ENCODE measurements around the gene ESD. TPM values are rescaled to one million over a fixed set of nuclear protein-coding genes. Genes with fewer than 3 reads are reported as not detected.

The ESD gene
- total and polyA plus RNA-seq, 2 experiments from 2014 or later, result 97.9 to 191 TPM

- Histone ChIP-seq H3K9me3 (ENCODE audit: low read depth) (no peaks in the 10 kb centered on the region), H3K4me2 (ENCODE audit: unreplicated experiment) (no peak overlapping the region), H3K79me2 (ENCODE audit: insufficient read depth) (no peaks in the 10 kb centered on the region), H3K4me1 (ENCODE audit: insufficient read depth) (peaks cover 17% of the 10 kb centered on the region), H3F3A (ENCODE audit: insufficient read depth) (peaks cover 18% of the 10 kb centered on the region; the same call in 1 of the 2 replicates), H2AFZ (no peak overlapping the region), H4K20me1 (ENCODE audit: insufficient read depth) (no peaks in the 10 kb centered on the region), H3K27ac (no peak overlapping the region), H3K36me3 (ENCODE audit: low read depth) (no peaks in the 10 kb centered on the region), H3K9ac (no peak overlapping the region), H3K9me2 (ENCODE audit: insufficient read depth) (no peaks in the 10 kb centered on the region; the same call in 1 of the 2 replicates), H3K4me3 (no peak overlapping the region), H3K27me3 (replicated peaks; ENCODE audit: insufficient read depth) (no peaks in the 10 kb centered on the region)
- in situ Hi-C loops (cut with MboI), result no loop called here
- TF ChIP-seq EZH2phosphoT487 (IDR thresholded peaks at IDR 0.05; ENCODE audit: insufficient read depth, low read depth), result no peak
- no peak for TF ChIP-seq EZH2 (IDR thresholded peaks at IDR 0.05; ENCODE audit: insufficient read depth, poor library complexity, severe bottlenecking)
- DNase-seq, result no peak
- whole genome bisulfite sequencing, 2 experiments (ENCODE audit: low coverage in 1 of 2, low lambda C conversion rate in 2 of 2, missing lambda C conversion rate in 2 of 2), result 81 to 88% methylated on average over 5 of the region's 5 CpGs
Measured at GRCh38 chr13:46761866-46762265, 35.1 kb downstream of the ESD start.

GRCh38 chr13:46761174-46761573 lies 35.8 kb downstream of the ESD start:
- H3K4me1 ChIP-seq (ENCODE audit: insufficient read depth), result peaks cover 19% of the 10 kb centered on the region
- no peak overlapping the region for H3K4me3 ChIP-seq
- H3K36me3 ChIP-seq (ENCODE audit: low read depth), result no peaks in the 10 kb centered on the region
- no peaks in the 10 kb centered on the region for H4K20me1 ChIP-seq (ENCODE audit: insufficient read depth)
- in situ Hi-C loops (cut with MboI), result no loop called here
- no peaks in the 10 kb centered on the region for H3K79me2 ChIP-seq (ENCODE audit: insufficient read depth)
- H3K27me3 ChIP-seq (replicated peaks; ENCODE audit: insufficient read depth), result no peaks in the 10 kb centered on the region
- no peaks in the 10 kb centered on the region for H3K9me3 ChIP-seq (ENCODE audit: low read depth)
- no peaks in the 10 kb centered on the region; the same call in 1 of the 2 replicates for H3K9me2 ChIP-seq (ENCODE audit: insufficient read depth)
- no peak overlapping the region for H3K9ac ChIP-seq
- no peak overlapping the region for H3K4me2 ChIP-seq (ENCODE audit: unreplicated experiment)
- peaks cover 17% of the 10 kb centered on the region; the same call in 1 of the 2 replicates for H3F3A ChIP-seq (ENCODE audit: insufficient read depth)
- no peak overlapping the region for H2AFZ ChIP-seq
- DNase-seq, result no peak
- no peak overlapping the region for H3K27ac ChIP-seq
- TF ChIP-seq EZH2 (IDR thresholded peaks at IDR 0.05; ENCODE audit: insufficient read depth, poor library complexity, severe bottlenecking) (no peak), EZH2phosphoT487 (IDR thresholded peaks at IDR 0.05; ENCODE audit: insufficient read depth, low read depth) (no peak)
- WGBS, 2 experiments (ENCODE audit: low coverage in 1 of 2, low lambda C conversion rate in 2 of 2, missing lambda C conversion rate in 2 of 2), result 89 to 90% methylated on average over 4 of the region's 4 CpGs

GRCh38 chr13:46759846-46760245 lies 37.1 kb downstream of the ESD start:
- Histone ChIP-seq H3K4me1 (ENCODE audit: insufficient read depth) (peaks cover 18% of the 10 kb centered on the region), H3K9me2 (ENCODE audit: insufficient read depth) (no peaks in the 10 kb centered on the region; the same call in 1 of the 2 replicates), H3K9me3 (ENCODE audit: low read depth) (no peaks in the 10 kb centered on the region), H3K27ac (no peak overlapping the region), H4K20me1 (ENCODE audit: insufficient read depth) (no peaks in the 10 kb centered on the region), H3K9ac (no peak overlapping the region), H3K27me3 (replicated peaks; ENCODE audit: insufficient read depth) (no peaks in the 10 kb centered on the region), H3F3A (ENCODE audit: insufficient read depth) (peaks cover 6% of the 10 kb centered on the region; the same call in 1 of the 2 replicates), H2AFZ (peak overlapping the region; percentile 80), H3K79me2 (ENCODE audit: insufficient read depth) (no peaks in the 10 kb centered on the region), H3K4me2 (ENCODE audit: unreplicated experiment) (no peak overlapping the region), H3K36me3 (ENCODE audit: low read depth) (no peaks in the 10 kb centered on the region), H3K4me3 (no peak overlapping the region)
- no peak for TF ChIP-seq EZH2 (IDR thresholded peaks at IDR 0.05; ENCODE audit: insufficient read depth, poor library complexity, severe bottlenecking)
- TF ChIP-seq EZH2phosphoT487 (IDR thresholded peaks at IDR 0.05; ENCODE audit: insufficient read depth, low read depth), result no peak
- DNase-seq, result peak; percentile 58
- in situ Hi-C loops (cut with MboI), result no loop called here
- WGBS, 2 experiments (ENCODE audit: low coverage in 1 of 2, low lambda C conversion rate in 2 of 2, missing lambda C conversion rate in 2 of 2), result 0 to 8% methylated on average over 2 of the region's 2 CpGs

- no peak for DNase-seq
- in situ Hi-C loops (cut with MboI), result no loop called here
- 77 to 91% methylated on average over 3 of the region's 3 CpGs for WGBS, 2 experiments (ENCODE audit: low coverage in 1 of 2, low lambda C conversion rate in 2 of 2, missing lambda C conversion rate in 2 of 2)
Measured at GRCh38 chr13:46757640-46758039, 39.3 kb downstream of the ESD start.

More at GRCh38 chr13:46757640-46758039, 39.3 kb downstream of the ESD start:
- Histone ChIP-seq H2AFZ (no peak overlapping the region), H3K4me1 (ENCODE audit: insufficient read depth) (peaks cover 11% of the 10 kb centered on the region), H3K79me2 (ENCODE audit: insufficient read depth) (no peaks in the 10 kb centered on the region), H4K20me1 (ENCODE audit: insufficient read depth) (no peaks in the 10 kb centered on the region), H3K4me2 (ENCODE audit: unreplicated experiment) (no peak overlapping the region), H3K9me2 (ENCODE audit: insufficient read depth) (no peaks in the 10 kb centered on the region; the same call in 1 of the 2 replicates), H3K27ac (no peak overlapping the region), H3K4me3 (no peak overlapping the region), H3K9me3 (ENCODE audit: low read depth) (no peaks in the 10 kb centered on the region), H3K36me3 (ENCODE audit: low read depth) (no peaks in the 10 kb centered on the region), H3K27me3 (replicated peaks; ENCODE audit: insufficient read depth) (no peaks in the 10 kb centered on the region), H3F3A (ENCODE audit: insufficient read depth) (no peaks in the 10 kb centered on the region; the same call in 1 of the 2 replicates), H3K9ac (no peak overlapping the region)
- TF ChIP-seq EZH2phosphoT487 (IDR thresholded peaks at IDR 0.05; ENCODE audit: insufficient read depth, low read depth), result no peak
- no peak for TF ChIP-seq EZH2 (IDR thresholded peaks at IDR 0.05; ENCODE audit: insufficient read depth, poor library complexity, severe bottlenecking)

All from GM23248 (cell line).